K562 (cell line): ENCODE measurements around the gene SLC16A6. TPM values are rescaled to one million over a fixed set of nuclear protein-coding genes. Genes with fewer than 3 reads are reported as not detected.
"Not testable (repeated sequence)": the region's sequence is repeated elsewhere in the genome, so short reads cannot be mapped to it uniquely, and the experiment has no call there.

ENCODE experiments used
- ATAC-seq: fragments of 200-7000 bp; cut with Tn5 transposase; 3 replicates; pipeline ENCODE4 v1.9.1; 2020; ENCODE audit warnings: moderate library complexity
- BruUV-seq: library from RNA; stranded (reverse); fragments of 400-500 nt; replicated peaks from 2 replicates; lab custom pipeline; 2021; lab: Mats Ljungman, UMichigan
- CTCF ChIA-PET: fragments of 300-600 bp; formaldehyde crosslinking; extraction: SDS; loops from one replicate; lab custom pipeline; 2021; ENCODE audit warnings: low intra/inter-chr PET ratio; lab: Yijun Ruan, JAX
- POLR2A ChIA-PET: fragments of 300-600, 350-650 bp; sonication (Branson Sonifier 250); formaldehyde crosslinking; extraction: SDS; loops from one replicate; lab custom pipeline; 2021; ENCODE audit warnings: antibody characterized with exemption, inconsistent platforms; lab: Yijun Ruan, JAX
- DNase-seq, 4 experiments: peaks; one replicate each; pipeline versions ENCODE4 v3.0.0 to v3.0.0-alpha.2; 2011 to 2018; ENCODE audit warnings: low spot score in 3 of 4, mixed read lengths in 3 of 4; ENCODE audit errors: extremely low read depth in 1 of 4
- FAIRE-seq: peaks from 2 replicates; lab custom pipeline; 2011; peaks lifted over from hg19 to GRCh38; lab: Jason Lieb, UNC
- H2AFZ ChIP-seq: 2 replicates; pipeline ENCODE4 v1.6.0; 2011; ENCODE audit warnings: low read depth, low read length, control low read depth, inconsistent platforms
- H3K27ac ChIP-seq: fragments of 200-600 bp; 3 replicates; pipeline ENCODE4 v1.8.0; 2011; ENCODE audit warnings: low read depth, mild to moderate bottlenecking, control low read depth, inconsistent platforms, low read length, moderate library complexity, mixed read lengths; ENCODE audit errors: extremely low read depth
- H3K27me3 ChIP-seq, 2 experiments: fragments of 300-600 bp in 1 of 2; 2 replicates in 1 of 2; 3 replicates in 1 of 2; pipeline versions ENCODE4 v1.6.0 to v1.8.0; 2011; ENCODE audit warnings: inconsistent platforms in 2 of 2, low read length in 2 of 2, mild to moderate bottlenecking in 1 of 2, mixed read lengths in 1 of 2, moderate library complexity in 1 of 2; ENCODE audit not compliant: control insufficient read depth in 2 of 2, insufficient read depth in 2 of 2
- H3K36me3 ChIP-seq: fragments of 300-600 bp; 3 replicates; pipeline ENCODE4 v1.8.0; 2011; ENCODE audit warnings: mild to moderate bottlenecking, low read length, inconsistent platforms; ENCODE audit not compliant: control insufficient read depth, insufficient read depth
- H3K4me1 ChIP-seq, 2 experiments: fragments of 200-600 bp in 1 of 2; replicated peaks in 1 of 2; 2 replicates in 1 of 2; 3 replicates in 1 of 2; pipeline versions ENCODE4 v1.5.1 to v1.8.0; 2011; ENCODE audit warnings: inconsistent platforms in 2 of 2, low read length in 2 of 2, mild to moderate bottlenecking in 1 of 2, mixed read lengths in 1 of 2, moderate library complexity in 1 of 2; ENCODE audit not compliant: control insufficient read depth in 2 of 2, insufficient read depth in 2 of 2
- H3K4me2 ChIP-seq: 2 replicates; pipeline ENCODE4 v1.6.1; 2011; ENCODE audit warnings: low read length, control low read depth, inconsistent platforms, mixed read lengths; ENCODE audit not compliant: insufficient read depth
- H3K4me3 ChIP-seq: fragments of 200-600 bp; sonication (generic), shearing (Covaris generic); 2 replicates; pipeline ENCODE4 v1.5.1; 2016; ENCODE audit warnings: control low read depth, inconsistent platforms
- H3K79me2 ChIP-seq: fragments of 200-600 bp; 3 replicates; pipeline ENCODE4 v1.8.0; 2011; ENCODE audit warnings: low read length, inconsistent platforms; ENCODE audit not compliant: control insufficient read depth, insufficient read depth
- H3K9ac ChIP-seq, 2 experiments: 2 replicates each; pipeline versions ENCODE4 v1.6.0 to v1.6.1; 2011; ENCODE audit warnings: low read depth in 2 of 2, low read length in 2 of 2, control low read depth in 1 of 2, inconsistent platforms in 1 of 2, mild to moderate bottlenecking in 1 of 2, mixed read lengths in 1 of 2; ENCODE audit not compliant: insufficient read depth in 1 of 2
- H3K9me1 ChIP-seq: one replicate; pipeline ENCODE4 v1.6.0; 2011; ENCODE audit warnings: inconsistent platforms, mild to moderate bottlenecking, low read length, moderate library complexity; ENCODE audit not compliant: control insufficient read depth, insufficient read depth
- H3K9me3 ChIP-seq: replicated peaks from 2 replicates; pipeline ENCODE4 v1.5.1; 2011; ENCODE audit warnings: low read depth, low read length, inconsistent platforms; ENCODE audit not compliant: control insufficient read depth, insufficient read depth
- H4K20me1 ChIP-seq: replicated peaks from 2 replicates; pipeline ENCODE4 v1.6.1; 2011; ENCODE audit warnings: low read length, inconsistent platforms, mixed read lengths; ENCODE audit not compliant: control insufficient read depth, insufficient read depth
- CBX1 ChIP-seq: sonication (generic); IDR thresholded peaks from 2 replicates; pipeline ENCODE4 v1.6.1; 2016; ENCODE audit warnings: antibody characterized with exemption, low read depth, mild to moderate bottlenecking
- CBX3 ChIP-seq, 2 experiments: IDR thresholded peaks; 1 replicate in 1 of 2; 2 replicates in 1 of 2; pipeline ENCODE4 v1.6.1; 2012; ENCODE audit warnings: inconsistent platforms in 2 of 2, low read length in 2 of 2, borderline replicate concordance in 1 of 2, control low read depth in 1 of 2
- CBX5 ChIP-seq: IDR thresholded peaks from 2 replicates; pipeline ENCODE4 v1.6.1; 2014; ENCODE audit warnings: low read depth, borderline replicate concordance
- KDM1A ChIP-seq, 2 experiments: fragments of 450-650 bp; IDR thresholded peaks; 2 replicates each; pipeline ENCODE4 v1.6.1; 2016; ENCODE audit warnings: mild to moderate bottlenecking in 2 of 2
- TRIM24 ChIP-seq, 2 experiments: fragments of 450-650 bp; IDR thresholded peaks; 2 replicates each; pipeline ENCODE4 v1.6.1; 2016
- TRIM28 ChIP-seq: fragments of 450-650 bp; IDR thresholded peaks from 2 replicates; pipeline ENCODE4 v1.6.1; 2017
- WGBS: fragments of 100-300 bp; shearing (Covaris generic); methylation state at CpG from one replicate; pipeline ENCODE4 v1.1.6; 2016; ENCODE audit warnings: low coverage, mixed read lengths; ENCODE audit not compliant: insufficient coverage; ENCODE audit errors: missing lambda C conversion rate; 5-methylcytosine and 5-hydroxymethylcytosine counted together
- in situ Hi-C: fragments of 300-500 bp; cut with MboI; formaldehyde crosslinking; loops from 4 replicates; pipeline ENCODE4 v1.15.0; 2018; ENCODE audit warnings: inconsistent platforms, mixed read lengths
- intact Hi-C: fragments of 100-400 bp; cut with micrococcal nuclease; formaldehyde crosslinking; loops from 2 replicates; pipeline ENCODE4 v1.14.2; 2022
- polyA plus RNA-seq, 8 experiments: library from polyadenylated mRNA; depleted of rRNA in 4 of 8; stranded (reverse) in 5 of 8; unstranded in 3 of 8; fragments of >200 nt; fragmentation: Nextera tagmentation in 2 of 8; fragmentation: Illumina TruSeq in 1 of 8; extraction: Ambion mirVana in 2 of 8; extraction: Trizol in 1 of 8; gene quantifications; 2 replicates each; pipeline versions ENCODE4 v1.2.1 to v1.2.3, GENCODE V29; 2011 to 2014; ENCODE audit warnings: inconsistent platforms in 1 of 8, missing spikeins in 1 of 8
- total RNA-seq, 7 experiments: library from RNA; depleted of rRNA in 6 of 7; stranded (reverse); fragments of >200 nt in 6 of 7; fragmentation: Illumina TruSeq in 2 of 7; extraction: Trizol in 2 of 7; gene quantifications; 2 replicates each; pipeline versions ENCODE4 v1.2.1 to v1.2.3, GENCODE V29; 2011 to 2021; ENCODE audit warnings: low replicate concordance in 1 of 7
- TF ChIP-seq, protein P1 (sequence below): sonication (generic); formaldehyde crosslinking; IDR thresholded peaks from 2 replicates; pipeline ENCODE4 v1.8.1; 2023; ENCODE audit warnings: mild to moderate bottlenecking, missing genetic modification reagents
- TF ChIP-seq, protein P2 (sequence below): fragments of 450-650 bp; IDR thresholded peaks from 2 replicates; pipeline ENCODE4 v1.6.1; 2018; ENCODE audit warnings: mild to moderate bottlenecking, low read depth; ENCODE audit not compliant: partially characterized antibody

The SLC16A6 gene
- total and polyA plus RNA-seq, 9 of the 15 experiments (the other 6 are each of a cell fraction or from before 2014, with no cell fraction given), result 0.05 to 0.31 (median 0.15) TPM

DNA sequence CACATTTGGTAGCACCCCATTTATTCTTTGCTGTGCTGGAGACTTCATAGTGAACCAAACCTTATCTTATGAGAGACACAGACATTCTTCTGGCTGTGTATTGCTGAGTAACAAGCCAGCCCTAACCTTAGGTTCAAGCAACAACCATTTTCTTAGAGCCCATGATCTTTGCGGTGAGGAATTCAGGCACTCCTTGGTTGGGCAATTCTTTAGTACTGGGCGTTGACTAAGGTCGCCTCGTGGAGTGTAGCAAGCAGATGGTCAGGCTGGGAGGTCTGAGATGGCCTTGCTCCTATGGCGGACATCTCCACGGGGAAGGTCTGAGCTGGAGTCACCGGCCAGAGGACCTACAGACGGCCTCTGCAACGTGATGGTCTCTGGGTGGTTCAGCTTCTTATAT lies 43.5 kb upstream of the SLC16A6 start (continued):
- TF ChIP-seq, protein P1, sequence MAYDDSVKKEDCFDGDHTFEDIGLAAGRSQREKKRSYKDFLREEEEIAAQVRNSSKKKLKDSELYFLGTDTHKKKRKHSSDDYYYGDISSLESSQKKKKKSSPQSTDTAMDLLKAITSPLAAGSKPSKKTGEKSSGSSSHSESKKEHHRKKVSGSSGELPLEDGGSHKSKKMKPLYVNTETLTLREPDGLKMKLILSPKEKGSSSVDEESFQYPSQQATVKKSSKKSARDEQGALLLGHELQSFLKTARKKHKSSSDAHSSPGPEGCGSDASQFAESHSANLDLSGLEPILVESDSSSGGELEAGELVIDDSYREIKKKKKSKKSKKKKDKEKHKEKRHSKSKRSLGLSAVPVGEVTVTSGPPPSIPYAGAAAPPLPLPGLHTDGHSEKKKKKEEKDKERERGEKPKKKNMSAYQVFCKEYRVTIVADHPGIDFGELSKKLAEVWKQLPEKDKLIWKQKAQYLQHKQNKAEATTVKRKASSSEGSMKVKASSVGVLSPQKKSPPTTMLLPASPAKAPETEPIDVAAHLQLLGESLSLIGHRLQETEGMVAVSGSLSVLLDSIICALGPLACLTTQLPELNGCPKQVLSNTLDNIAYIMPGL (CRISPR knock-in tag), result no peak
- no peak for TF ChIP-seq KDM1A (IDR thresholded peaks at IDR 0.05)

DNA sequence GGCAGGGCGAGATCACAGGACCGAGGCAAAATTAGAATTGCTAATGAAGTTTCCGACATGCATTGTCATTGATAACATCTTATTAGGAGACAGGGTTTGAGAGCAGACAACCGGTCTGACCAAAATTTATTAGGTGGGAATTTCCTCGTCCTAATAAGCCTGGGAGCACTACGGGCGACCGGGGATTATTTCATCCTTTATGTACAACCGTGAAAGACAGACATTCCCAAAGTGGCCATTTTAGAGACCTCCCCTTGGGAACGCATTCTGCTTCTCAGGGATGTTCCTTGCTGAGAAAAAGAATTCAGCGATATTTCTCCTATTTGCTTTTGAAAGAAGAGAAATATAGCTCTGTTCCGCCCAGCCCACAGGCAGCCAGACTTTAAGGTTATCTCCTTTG lies 41.0 kb upstream of the SLC16A6 start:
- FAIRE-seq, in situ Hi-C loops, H4K20me1 ChIP-seq, H3K79me2 ChIP-seq, H3K9me3 ChIP-seq, H3K9ac ChIP-seq, H3K27ac ChIP-seq, H2AFZ ChIP-seq, H3K4me2 ChIP-seq, intact Hi-C loops, ATAC-seq, CTCF ChIA-PET, H3K4me1 ChIP-seq: not testable (repeated sequence)
- POLR2A ChIA-PET, result interaction anchor here (0.6 kb wide), 1 partner anchor 426 kb away, joined by 3 read pairs; no protein-coding TSS in a partner anchor
- TF ChIP-seq TRIM28 (peak; percentile 79), CBX1 (peak; percentile 51; the same call in 1 of the 2 replicates), CBX3 (IDR thresholded peaks at IDR 0.05; ENCODE audit: borderline replicate concordance in 1 of 2, low read length in 2 of 2) (peak in 1 of 2 experiments; percentile 72; a peak in 2 of 3 replicates), TRIM24 (IDR thresholded peaks at IDR 0.05) (0 out of 4 replicates have a peak, but pooled peaks of 1 of the 2 experiments have one; percentile 24), CBX5 (peak; percentile 92; the same call in 1 of the 2 replicates)
- TF ChIP-seq, protein P2, sequence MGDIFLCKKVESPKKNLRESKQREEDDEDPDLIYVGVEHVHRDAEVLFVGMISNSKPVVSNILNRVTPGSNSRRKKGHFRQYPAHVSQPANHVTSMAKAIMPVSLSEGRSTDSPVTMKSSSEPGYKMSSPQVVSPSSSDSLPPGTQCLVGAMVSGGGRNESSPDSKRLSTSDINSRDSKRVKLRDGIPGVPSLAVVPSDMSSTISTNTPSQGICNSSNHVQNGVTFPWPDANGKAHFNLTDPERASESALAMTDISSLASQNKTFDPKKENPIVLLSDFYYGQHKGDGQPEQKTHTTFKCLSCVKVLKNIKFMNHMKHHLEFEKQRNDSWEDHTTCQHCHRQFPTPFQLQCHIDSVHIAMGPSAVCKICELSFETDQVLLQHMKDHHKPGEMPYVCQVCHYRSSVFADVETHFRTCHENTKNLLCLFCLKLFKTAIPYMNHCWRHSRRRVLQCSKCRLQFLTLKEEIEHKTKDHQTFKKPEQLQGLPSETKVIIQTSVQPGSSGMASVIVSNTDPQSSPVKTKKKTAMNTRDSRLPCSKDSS, result peak; percentile 68
- TF ChIP-seq, all 486 proteins: peak for 6; not testable (repeated sequence) for 480
- WGBS, result 2% methylated on average over 12 of the region's 12 CpGs
- not testable (repeated sequence) for H3K36me3 ChIP-seq, H3K4me3 ChIP-seq, BruUV-seq, H3K9me1 ChIP-seq
- DNase-seq, result peak in 1 of 4 experiments; percentile 25
- peaks cover 7 to 37% of the 10 kb centered on the region in 2 experiments; a peak in 4 of 5 replicates for H3K27me3 ChIP-seq
